Measurements from ENCODE around the gene RXRA.

GRCh38 chr9:134384811-134385479, 58.7 kb downstream of the RXRA start:
- no peak for TF ChIP-seq CTCF (IDR thresholded peaks at IDR 0.05)
- no peak for TF ChIP-seq POLR2A (IDR thresholded peaks at IDR 0.05)

Measured in vagina (tissue), 2 donors.